ENCODE results near the gene CASR.

DNA sequence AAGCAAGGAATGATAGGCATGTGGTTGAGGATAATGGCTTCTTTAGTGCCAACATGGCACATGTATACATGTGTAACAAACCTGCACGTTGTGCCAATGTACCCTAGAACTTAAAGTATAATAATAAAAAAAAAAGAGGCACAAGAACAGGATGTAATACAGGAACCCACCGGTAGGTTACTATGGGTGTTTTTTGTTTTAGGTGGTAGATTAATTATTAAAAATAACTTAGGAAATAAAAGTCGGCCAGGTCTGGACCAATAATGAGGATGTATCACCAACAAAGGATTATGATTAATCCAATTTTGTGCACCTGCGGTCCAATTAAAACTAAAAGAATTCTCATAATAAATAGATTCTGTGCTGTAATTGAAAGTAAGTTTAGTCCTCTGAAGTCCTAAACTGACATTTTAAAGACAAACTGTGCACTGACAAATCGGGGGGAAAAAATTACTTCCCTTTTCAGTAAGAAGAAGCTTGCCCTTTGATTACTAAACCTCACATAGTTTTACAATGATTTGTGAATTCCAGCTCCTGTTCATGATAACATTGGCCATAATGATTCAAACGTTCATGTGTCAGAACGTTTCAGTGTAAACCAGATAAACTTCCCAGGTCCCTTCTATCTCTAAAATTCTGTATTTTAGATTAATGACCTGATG lies 62.2 kb downstream of the CASR start:
- TF ChIP-seq POLR2A (IDR thresholded peaks at IDR 0.05), result no peak
- TF ChIP-seq, protein P1, sequence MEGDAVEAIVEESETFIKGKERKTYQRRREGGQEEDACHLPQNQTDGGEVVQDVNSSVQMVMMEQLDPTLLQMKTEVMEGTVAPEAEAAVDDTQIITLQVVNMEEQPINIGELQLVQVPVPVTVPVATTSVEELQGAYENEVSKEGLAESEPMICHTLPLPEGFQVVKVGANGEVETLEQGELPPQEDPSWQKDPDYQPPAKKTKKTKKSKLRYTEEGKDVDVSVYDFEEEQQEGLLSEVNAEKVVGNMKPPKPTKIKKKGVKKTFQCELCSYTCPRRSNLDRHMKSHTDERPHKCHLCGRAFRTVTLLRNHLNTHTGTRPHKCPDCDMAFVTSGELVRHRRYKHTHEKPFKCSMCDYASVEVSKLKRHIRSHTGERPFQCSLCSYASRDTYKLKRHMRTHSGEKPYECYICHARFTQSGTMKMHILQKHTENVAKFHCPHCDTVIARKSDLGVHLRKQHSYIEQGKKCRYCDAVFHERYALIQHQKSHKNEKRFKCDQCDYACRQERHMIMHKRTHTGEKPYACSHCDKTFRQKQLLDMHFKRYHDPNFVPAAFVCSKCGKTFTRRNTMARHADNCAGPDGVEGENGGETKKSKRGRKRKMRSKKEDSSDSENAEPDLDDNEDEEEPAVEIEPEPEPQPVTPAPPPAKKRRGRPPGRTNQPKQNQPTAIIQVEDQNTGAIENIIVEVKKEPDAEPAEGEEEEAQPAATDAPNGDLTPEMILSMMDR (IDR thresholded peaks at IDR 0.05 in 4 of 5, conservative IDR thresholded peaks at IDR 0.05 in 1 of 5), result no peak
